Bronchial epithelial cell (primary cell): Measurements from ENCODE around the gene DENND1C. TPM values are rescaled to one million over a fixed set of nuclear protein-coding genes. Genes with fewer than 3 reads are reported as not detected.
A peak's percentile ranks its signal among the peaks of the same experiment; 100 is the strongest.

ENCODE experiments used
- DNase-seq: peaks from one replicate; pipeline ENCODE4 v3.0.0-alpha.2; 2010; ENCODE audit warnings: low read depth
- FAIRE-seq: peaks from 2 replicates; lab custom pipeline; 2011; peaks lifted over from hg19 to GRCh38; lab: Jason Lieb, UNC
- H3K27me3 ChIP-seq: 2 replicates; pipeline ENCODE4 v1.5.1; 2011; ENCODE audit warnings: low read length; ENCODE audit not compliant: control insufficient read depth, insufficient read depth
- H3K36me3 ChIP-seq: 2 replicates; pipeline ENCODE4 v1.5.1; 2011; ENCODE audit warnings: low read length; ENCODE audit not compliant: control insufficient read depth, insufficient read depth
- H3K4me3 ChIP-seq: 2 replicates; pipeline ENCODE4 v1.5.1; 2011; ENCODE audit warnings: mild to moderate bottlenecking, low read depth, low read length, control low read depth
- CTCF ChIP-seq: IDR thresholded peaks from 2 replicates; pipeline ENCODE4 v1.5.1; 2011; ENCODE audit warnings: mild to moderate bottlenecking, moderate library complexity, low read length, control low read depth, inconsistent platforms; ENCODE audit not compliant: insufficient read depth, severe bottlenecking
- total RNA-seq: library from RNA; depleted of rRNA; stranded (reverse); fragments of >200 nt; gene quantifications from 2 replicates; pipeline ENCODE4 v1.2.1, GENCODE V29; 2014

The DENND1C gene
- total RNA-seq, 1 donor from 2014 or later: under 0.01 TPM

- no peak for TF ChIP-seq CTCF
Measured at GRCh38 chr19:6457958-6458694, 23.5 kb downstream of the DENND1C start.

DNA sequence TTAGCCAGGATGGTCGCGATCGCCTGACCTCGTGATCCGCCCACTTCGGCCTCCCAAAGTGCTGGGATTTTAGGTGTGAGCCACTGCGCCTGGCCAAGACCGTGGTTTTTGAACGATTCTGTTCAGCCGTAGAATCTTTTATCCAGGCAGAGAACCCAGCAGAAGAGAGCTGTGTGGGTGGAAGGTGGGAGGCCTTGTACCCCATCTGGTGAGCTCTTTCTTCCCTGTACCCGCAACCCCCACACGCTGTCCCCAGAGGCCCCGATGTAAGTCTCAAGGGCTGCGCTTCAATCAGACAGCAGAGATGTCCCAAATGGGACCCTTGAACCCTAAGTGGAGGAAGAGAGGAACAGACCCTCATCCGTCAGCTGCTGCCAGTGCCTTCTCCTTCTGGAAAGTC lies 25.7 kb downstream of the DENND1C start:
- no peaks in the 10 kb centered on the region for H3K27me3 ChIP-seq
- FAIRE-seq (no peak), DNase-seq (no peak)
- H3K4me3 ChIP-seq: no peak overlapping the region
- peaks cover 1% of the 10 kb centered on the region for H3K36me3 ChIP-seq
- TF ChIP-seq CTCF: no peak

More at GRCh38 chr19:6457958-6458694, 23.5 kb downstream of the DENND1C start:
- no peak for DNase-seq
- H3K36me3 ChIP-seq: peaks cover 1% of the 10 kb centered on the region
- H3K4me3 ChIP-seq: no peak overlapping the region
- FAIRE-seq: peak; percentile 86
- no peaks in the 10 kb centered on the region for H3K27me3 ChIP-seq

- DNase-seq: no peak
- H3K36me3 ChIP-seq: peaks cover 1% of the 10 kb centered on the region
- H3K4me3 ChIP-seq: no peak overlapping the region
- TF ChIP-seq CTCF: no peak
- no peak for FAIRE-seq
- no peaks in the 10 kb centered on the region for H3K27me3 ChIP-seq
Measured at GRCh38 chr19:6453951-6454565, 27.5 kb downstream of the DENND1C start.

DNA sequence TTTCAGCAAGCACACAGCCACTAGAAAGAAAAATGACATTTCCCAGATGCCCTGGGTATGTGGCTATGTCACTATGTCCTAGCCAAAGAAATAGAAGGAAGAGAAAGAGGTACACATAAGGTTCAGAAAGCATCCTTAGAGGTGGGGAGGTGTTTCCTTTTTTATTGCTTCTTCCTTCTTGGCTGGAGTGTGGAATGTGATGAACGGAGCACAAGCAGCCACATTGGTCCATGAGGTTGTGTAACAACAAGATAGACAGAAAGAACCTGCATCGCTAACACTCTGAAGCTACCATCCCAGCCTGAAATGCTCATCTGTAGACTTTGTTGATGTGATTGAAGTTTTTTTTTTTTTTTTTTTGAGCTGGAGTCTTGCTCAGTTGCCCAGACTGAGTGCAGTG lies 28.7 kb downstream of the DENND1C start:
- H3K4me3 ChIP-seq: no peak overlapping the region
- FAIRE-seq (peak; percentile 13), DNase-seq (no peak)
- no peak for TF ChIP-seq CTCF
- H3K36me3 ChIP-seq: peaks cover 1% of the 10 kb centered on the region
- no peaks in the 10 kb centered on the region for H3K27me3 ChIP-seq

GRCh38 chr19:6452223-6452614 lies 29.4 kb downstream of the DENND1C start:
- Histone ChIP-seq H3K36me3 (peaks cover 1% of the 10 kb centered on the region), H3K27me3 (no peaks in the 10 kb centered on the region), H3K4me3 (no peak overlapping the region)
- no peak for FAIRE-seq
- DNase-seq: no peak
- TF ChIP-seq CTCF: no peak
